PC-9 (cell line): ENCODE measurements around the gene ZNF583.

ENCODE experiments used
- EZH2 ChIP-seq: fragments of 200-600 bp; sonication (generic); IDR thresholded peaks from 2 replicates; pipeline ENCODE4 v1.8.0; 2017; ENCODE audit warnings: antibody characterized with exemption, low read depth
- TF ChIP-seq, protein P1 (sequence below): fragments of 200-600 bp; sonication (generic); conservative IDR thresholded peaks from 2 replicates; pipeline ENCODE4 v1.6.1; 2017; ENCODE audit warnings: mixed run types, antibody characterized with exemption, mild to moderate bottlenecking, moderate library complexity

GRCh38 chr19:56405062-56405461, 930 bp downstream of the ZNF583 start:
- TF ChIP-seq, protein P1, sequence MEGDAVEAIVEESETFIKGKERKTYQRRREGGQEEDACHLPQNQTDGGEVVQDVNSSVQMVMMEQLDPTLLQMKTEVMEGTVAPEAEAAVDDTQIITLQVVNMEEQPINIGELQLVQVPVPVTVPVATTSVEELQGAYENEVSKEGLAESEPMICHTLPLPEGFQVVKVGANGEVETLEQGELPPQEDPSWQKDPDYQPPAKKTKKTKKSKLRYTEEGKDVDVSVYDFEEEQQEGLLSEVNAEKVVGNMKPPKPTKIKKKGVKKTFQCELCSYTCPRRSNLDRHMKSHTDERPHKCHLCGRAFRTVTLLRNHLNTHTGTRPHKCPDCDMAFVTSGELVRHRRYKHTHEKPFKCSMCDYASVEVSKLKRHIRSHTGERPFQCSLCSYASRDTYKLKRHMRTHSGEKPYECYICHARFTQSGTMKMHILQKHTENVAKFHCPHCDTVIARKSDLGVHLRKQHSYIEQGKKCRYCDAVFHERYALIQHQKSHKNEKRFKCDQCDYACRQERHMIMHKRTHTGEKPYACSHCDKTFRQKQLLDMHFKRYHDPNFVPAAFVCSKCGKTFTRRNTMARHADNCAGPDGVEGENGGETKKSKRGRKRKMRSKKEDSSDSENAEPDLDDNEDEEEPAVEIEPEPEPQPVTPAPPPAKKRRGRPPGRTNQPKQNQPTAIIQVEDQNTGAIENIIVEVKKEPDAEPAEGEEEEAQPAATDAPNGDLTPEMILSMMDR = no peak
- TF ChIP-seq EZH2 = no peak
